ENCODE measurements around the gene TSPYL1. TPM values are rescaled to one million over a fixed set of nuclear protein-coding genes. Genes with fewer than 3 reads are reported as not detected.

The TSPYL1 gene
- total and polyA plus RNA-seq, 9 of the 15 experiments (the other 6 are each of a cell fraction or from before 2014, with no cell fraction given) = 23.1 to 56.8 (median 37.9) TPM

- TF ChIP-seq ZBTB40 (IDR thresholded peaks at IDR 0.05) (peak; percentile 79), ZBTB40 (CRISPR knock-in tag; IDR thresholded peaks at IDR 0.05) (no peak), JUND (IDR thresholded peaks at IDR 0.05; ENCODE audit: borderline replicate concordance, low read depth, low read length) (peak; percentile 82), JUND (tag; IDR thresholded peaks at IDR 0.05; ENCODE audit: borderline replicate concordance, low read depth, low read length) (peak; percentile 68; the same call in 1 of the 3 replicates), CHD1 (IDR thresholded peaks at IDR 0.05; ENCODE audit: low read length) (no peak), RCOR1 (IDR thresholded peaks at IDR 0.05; ENCODE audit: borderline replicate concordance in 1 of 2, low read depth in 2 of 2, low read length in 2 of 2) (0 out of 4 replicates have a peak, but pooled peaks of 1 of the 2 experiments have one; percentile 6), MEF2A (IDR thresholded peaks at IDR 0.05; ENCODE audit: control insufficient read depth, low read depth, low read length) (peak; percentile 88), MEF2D (tag; conservative IDR thresholded peaks at IDR 0.05; ENCODE audit: low read depth) (peak; percentile 83), SMARCA4 (IDR thresholded peaks at IDR 0.05) (peak; percentile 54; the same call in 1 of the 2 replicates), TEAD4 (IDR thresholded peaks at IDR 0.05; ENCODE audit: low read length) (0 out of 2 replicates have a peak, but pooled peaks have one; percentile 14), TEAD4 (CRISPR knock-in tag; IDR thresholded peaks at IDR 0.05; ENCODE audit: borderline replicate concordance) (no peak), ARID1B (IDR thresholded peaks at IDR 0.05) (peak; percentile 49; the same call in 1 of the 2 replicates)
These were observed 33.6 kb downstream of the TSPYL1 start (continued) for GRCh38 chr6:116246089-116246488.

Data from K562 (cell line).